Caki2 (cell line): ENCODE data around the gene OIT3. TPM values are rescaled to one million over a fixed set of nuclear protein-coding genes. Genes with fewer than 3 reads are reported as not detected.
A peak's percentile ranks its signal among the peaks of the same experiment; 100 is the strongest.

Experiments used
- DNase-seq: peaks from one replicate; pipeline ENCODE4 v3.0.0-alpha.2; 2015; ENCODE audit warnings: low read depth
- in situ Hi-C: cut with HindIII; loops from 2 replicates; pipeline ENCODE4 v1.10.0; 2016; ENCODE audit warnings: low sequenced_read_pairs, low pct_unique_long_range_greater_than_20kb, mixed read lengths
- total RNA-seq: library from RNA; depleted of rRNA; stranded (reverse); fragments of >200 nt; shearing (Covaris generic); gene quantifications from 2 replicates; pipeline ENCODE4 v1.2.3, GENCODE V29; 2014; ENCODE audit warnings: low replicate concordance

The OIT3 gene
- total RNA-seq, 1 experiment from 2014 or later: not detected

- in situ Hi-C loops: no loop called here
- DNase-seq: no peak
These were observed 38.9 kb downstream of the OIT3 start for GRCh38 chr10:72932259-72933015.

- peak; percentile 6 for DNase-seq
- in situ Hi-C loops: no loop called here
These were observed 41.8 kb downstream of the OIT3 start for GRCh38 chr10:72935361-72935760.

- in situ Hi-C loops: no loop called here
- DNase-seq: no peak
These were observed 50.1 kb downstream of the OIT3 start for GRCh38 chr10:72943498-72944234.

GRCh38 chr10:72946963-72947362 is 53.4 kb downstream of the OIT3 start:
- in situ Hi-C loops: no loop called here
- DNase-seq: no peak

GRCh38 chr10:72948762-72949161 is 55.2 kb downstream of the OIT3 start:
- no peak for DNase-seq
- in situ Hi-C loops: no loop called here

- no peak for DNase-seq
- in situ Hi-C loops: no loop called here
These were observed 58.2 kb downstream of the OIT3 start for GRCh38 chr10:72951760-72952159.

- DNase-seq: no peak
- in situ Hi-C loops: no loop called here
These were observed 58.6 kb downstream of the OIT3 start for GRCh38 chr10:72952189-72952588.

- in situ Hi-C loops: no loop called here
These were observed 59.2 kb downstream of the OIT3 start for GRCh38 chr10:72952642-72953158.

GRCh38 chr10:72953687-72954086 is 60.1 kb downstream of the OIT3 start:
- DNase-seq: no peak
- in situ Hi-C loops: no loop called here

More at GRCh38 chr10:72952642-72953158, 59.2 kb downstream of the OIT3 start:
- DNase-seq: no peak

- DNase-seq: no peak
- in situ Hi-C loops: no loop called here
These were observed 60.7 kb downstream of the OIT3 start for GRCh38 chr10:72954230-72954595.

- in situ Hi-C loops: no loop called here
These were observed 61.3 kb downstream of the OIT3 start, which contains the start of gene PLA2G12B for GRCh38 chr10:72954596-72955554. TSS of gene PLA2G12B (minus strand) at chr10:72954806. CDS start at chr10:72954685, 121 bp downstream.

GRCh38 chr10:72956001-72956400 is 62.5 kb downstream of the OIT3 start:
- no peak for DNase-seq
- in situ Hi-C loops: no loop called here

More at GRCh38 chr10:72954596-72955554, 61.3 kb downstream of the OIT3 start, which contains the start of gene PLA2G12B:
- DNase-seq: no peak

GRCh38 chr10:72976886-72977285 is 83.3 kb downstream of the OIT3 start:
- in situ Hi-C loops: no loop called here

GRCh38 chr10:72979709-72980108 is 86.2 kb downstream of the OIT3 start:
- DNase-seq: no peak
- in situ Hi-C loops: no loop called here

More at GRCh38 chr10:72976886-72977285, 83.3 kb downstream of the OIT3 start:
- DNase-seq: no peak

GRCh38 chr10:72980348-72980747 is 86.8 kb downstream of the OIT3 start:
- in situ Hi-C loops: no loop called here
- DNase-seq: no peak

GRCh38 chr10:72981028-72981881 is 87.7 kb downstream of the OIT3 start:
- in situ Hi-C loops: no loop called here
- no peak for DNase-seq

- DNase-seq: no peak
- in situ Hi-C loops: no loop called here
These were observed 88.5 kb downstream of the OIT3 start for GRCh38 chr10:72981882-72982529.
